GM12865 (cell line): Measurements from ENCODE around the gene NUP133.
A peak's percentile ranks its signal among the peaks of the same experiment; 100 is the strongest.
"Not testable (repeated sequence)": the region's sequence is repeated elsewhere in the genome, so short reads cannot be mapped to it uniquely, and the experiment has no call there.

Experiments used
- DNase-seq: peaks from one replicate; pipeline ENCODE4 v3.0.0; 2010; ENCODE audit warnings: low read depth
- H3K4me3 ChIP-seq: 2 replicates; pipeline ENCODE4 v1.5.1; 2011; ENCODE audit warnings: mild to moderate bottlenecking, low read depth, low read length, control low read depth
- CTCF ChIP-seq: IDR thresholded peaks from 2 replicates; pipeline ENCODE4 v1.5.1; 2011; ENCODE audit warnings: low read length, control low read depth, low read depth, inconsistent platforms; ENCODE audit not compliant: insufficient read depth; ENCODE audit errors: missing control alignments

NUP133 gene

GRCh38 chr1:229531326-229531725 is 23.2 kb upstream of the NUP133 start:
- no peak for TF ChIP-seq CTCF
- DNase-seq: no peak
- H3K4me3 ChIP-seq: no peak overlapping the region

- no peak for TF ChIP-seq CTCF
- no peak for DNase-seq
- no peak overlapping the region for H3K4me3 ChIP-seq
Observed at GRCh38 chr1:229529639-229530038, 21.5 kb upstream of the NUP133 start.

- no peak overlapping the region for H3K4me3 ChIP-seq
- no peak for DNase-seq
- TF ChIP-seq CTCF: no peak
Observed at GRCh38 chr1:229526695-229527094, 18.6 kb upstream of the NUP133 start.

GRCh38 chr1:229523052-229523451 is 14.9 kb upstream of the NUP133 start:
- DNase-seq: no peak
- H3K4me3 ChIP-seq: no peak overlapping the region
- no peak for TF ChIP-seq CTCF

GRCh38 chr1:229514578-229515275 is 6.6 kb upstream of the NUP133 start:
- TF ChIP-seq CTCF: peak; percentile 80
- DNase-seq: peak; percentile 70
- no peak overlapping the region for H3K4me3 ChIP-seq

- H3K4me3 ChIP-seq, DNase-seq: not testable (repeated sequence)
Observed at GRCh38 chr1:229511625-229512024, 3.5 kb upstream of the NUP133 start.

- H3K4me3 ChIP-seq, DNase-seq: not testable (repeated sequence)
Observed at GRCh38 chr1:229511201-229511600, 3.1 kb upstream of the NUP133 start.

GRCh38 chr1:229509576-229509975 is 1.4 kb upstream of the NUP133 start:
- H3K4me3 ChIP-seq: no peak overlapping the region
- DNase-seq: no peak
- TF ChIP-seq CTCF: no peak
